Measurements from ENCODE around the gene KCNH2. TPM values are rescaled to one million over a fixed set of nuclear protein-coding genes. Genes with fewer than 3 reads are reported as not detected.

The KCNH2 gene
- total and polyA plus RNA-seq, 12 donors = 50.2 to 126 (median 78.4) TPM

- H3K27ac ChIP-seq = peak overlapping the region in 9 of 10 donors; percentile 57 to 90 (median 72)
- WGBS, 2 donors = 81 to 90% methylated on average over 9 of the region's 9 CpGs
These were observed 21.6 kb downstream of the KCNH2 start for GRCh38 chr7:150956395-150957132.

GRCh38 chr7:150955519-150956394 lies 22.4 kb downstream of the KCNH2 start:
- H3K27me3 ChIP-seq = peaks cover 0 to 53% (median 35%) of the 10 kb centered on the region in 7 donors
- peaks cover 11 to 79% (median 40%) of the 10 kb centered on the region in 9 donors for H3K4me1 ChIP-seq
- peak overlapping the region; percentile 67 to 90 (median 75) for H3K27ac ChIP-seq
- H3K4me3 ChIP-seq = peak overlapping the region in 1 of 10 donors; percentile 11
- intact Hi-C loops (cut with DNase I) = loop anchor here in 3 of 10 donors (5.0 to 10.0 kb wide), 2 partner anchors 51 to 53 kb away; no protein-coding TSS in a partner anchor
- peak in 1 of 9 donors; percentile 12 for TF ChIP-seq CTCF (IDR thresholded peaks at IDR 0.05)
- ATAC-seq = peak; percentile 39 to 69 (median 52)
- H3K36me3 ChIP-seq = peaks cover 0 to 11% (median 0%) of the 10 kb centered on the region in 9 donors
- peak; percentile 51 to 70 for DNase-seq
- 22 to 23% methylated on average over 35 to 38 of the region's 38 CpGs for WGBS, 2 donors
- H3K9me3 ChIP-seq = no peaks in the 10 kb centered on the region

More at GRCh38 chr7:150956395-150957132, 21.6 kb downstream of the KCNH2 start:
- ATAC-seq = no peak
- TF ChIP-seq CTCF (IDR thresholded peaks at IDR 0.05) = no peak
- Histone ChIP-seq H3K4me1 (peaks cover 11 to 87% (median 43%) of the 10 kb centered on the region in 9 donors), H3K4me3 (no peak overlapping the region), H3K9me3 (no peaks in the 10 kb centered on the region), H3K36me3 (peaks cover 0 to 5% (median 0%) of the 10 kb centered on the region in 9 donors), H3K27me3 (peaks cover 0 to 59% (median 38%) of the 10 kb centered on the region in 7 donors)
- intact Hi-C loops (cut with DNase I) = loop anchor here in 3 of 10 donors (5.0 to 10.0 kb wide), 2 partner anchors 52 to 54 kb away; no protein-coding TSS in a partner anchor
- no peak for DNase-seq

- peak overlapping the region; percentile 67 to 90 (median 75) for H3K27ac ChIP-seq
- TF ChIP-seq CTCF (IDR thresholded peaks at IDR 0.05) = no peak
- ATAC-seq (peak in 6 of 8 donors; percentile 4 to 36 (median 16)), DNase-seq (no peak)
- no peaks in the 10 kb centered on the region for H3K9me3 ChIP-seq
- WGBS, 2 donors = 46 to 62% methylated on average over 19 to 21 of the region's 21 CpGs
- H3K4me1 ChIP-seq = peaks cover 11 to 72% (median 40%) of the 10 kb centered on the region in 9 donors
- H3K4me3 ChIP-seq = peak overlapping the region in 1 of 10 donors; percentile 11
- H3K27me3 ChIP-seq = peaks cover 0 to 53% (median 30%) of the 10 kb centered on the region in 7 donors
- peaks cover 0 to 18% (median 0%) of the 10 kb centered on the region in 9 donors for H3K36me3 ChIP-seq
- intact Hi-C loops (cut with DNase I) = loop anchor here in 4 of 10 donors (5.0 to 10.0 kb wide), 3 partner anchors 50 to 58 kb away; no protein-coding TSS in a partner anchor
These were observed 23.1 kb downstream of the KCNH2 start for GRCh38 chr7:150954986-150955518.
